Measurements from ENCODE around the gene ZDHHC14.
"Not testable (repeated sequence)": the region's sequence is repeated elsewhere in the genome, so short reads cannot be mapped to it uniquely, and the experiment has no call there.

Gene ZDHHC14

DNA sequence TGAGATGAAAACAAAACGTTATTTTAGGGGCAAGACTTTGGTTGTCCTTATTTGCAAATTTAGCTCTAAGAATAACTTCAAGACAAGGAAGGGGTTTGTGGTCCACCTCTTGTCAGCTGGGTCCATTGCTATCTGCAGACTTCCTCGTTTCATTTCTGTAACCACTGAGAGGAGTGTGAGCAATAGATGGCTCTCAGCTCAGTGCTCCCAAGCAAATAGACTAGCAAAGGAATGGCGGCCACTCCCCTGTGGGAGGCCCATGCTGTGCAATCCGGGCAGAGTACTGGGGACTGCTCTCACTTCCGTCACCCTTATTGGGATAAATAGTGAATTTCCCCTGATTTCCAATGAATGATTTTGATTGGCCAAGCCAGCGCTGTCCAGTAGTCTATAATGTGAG, 176.6 kb downstream of the ZDHHC14 start:
- no peak for DNase-seq

DNA sequence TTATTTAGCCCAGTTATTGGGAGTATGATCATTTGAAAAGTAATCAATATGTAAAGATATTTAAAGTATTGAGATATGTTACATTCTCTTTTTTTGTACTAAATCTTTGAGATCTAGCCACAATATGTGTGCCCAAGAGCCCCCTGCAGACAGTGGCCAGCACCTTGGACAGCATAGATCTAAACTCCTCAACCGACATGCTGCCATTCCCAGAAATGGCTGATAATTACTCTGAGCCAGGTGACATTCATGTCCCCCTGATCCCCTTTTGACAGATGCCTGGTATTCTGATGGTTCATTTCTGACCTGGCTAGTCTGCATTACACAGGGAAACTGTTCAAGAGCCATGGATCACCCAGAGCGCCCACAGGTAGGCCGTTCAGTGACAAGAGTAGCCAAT, 177.1 kb downstream of the ZDHHC14 start:
- no peak for DNase-seq

DNA sequence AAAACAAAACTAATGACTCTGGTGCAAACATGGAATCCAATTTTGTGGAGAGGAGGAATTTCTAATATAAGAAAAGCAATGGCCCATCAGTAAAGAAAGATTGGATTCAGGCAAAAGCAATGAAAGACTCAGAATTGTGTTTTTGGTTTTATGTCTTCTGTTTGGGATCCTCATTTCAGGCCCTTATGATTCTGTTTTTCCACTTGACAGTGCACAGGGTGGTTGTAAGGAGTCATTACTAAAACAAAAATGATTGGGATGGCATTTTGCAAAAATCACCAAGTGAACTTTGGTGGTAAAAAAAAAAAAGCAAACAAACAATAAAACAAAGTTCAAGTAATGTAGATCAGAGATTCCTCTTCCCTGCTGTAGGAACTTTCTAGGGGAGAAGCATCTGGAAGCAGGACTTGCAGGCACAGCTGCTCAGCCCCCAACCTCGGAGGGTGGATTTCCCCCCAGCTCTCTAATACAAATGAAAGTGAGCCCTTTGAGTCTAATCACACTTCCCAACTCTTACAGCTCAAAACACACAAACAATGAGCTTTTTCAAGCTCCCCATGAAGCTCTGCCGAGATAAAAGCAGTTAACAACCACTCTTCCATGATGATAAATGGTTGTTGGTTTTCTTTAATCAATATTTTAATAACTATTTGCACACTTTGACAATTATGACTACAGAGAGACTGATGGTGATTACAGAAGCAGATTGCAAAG, 177.7 kb downstream of the ZDHHC14 start:
- DNase-seq, result no peak

DNA sequence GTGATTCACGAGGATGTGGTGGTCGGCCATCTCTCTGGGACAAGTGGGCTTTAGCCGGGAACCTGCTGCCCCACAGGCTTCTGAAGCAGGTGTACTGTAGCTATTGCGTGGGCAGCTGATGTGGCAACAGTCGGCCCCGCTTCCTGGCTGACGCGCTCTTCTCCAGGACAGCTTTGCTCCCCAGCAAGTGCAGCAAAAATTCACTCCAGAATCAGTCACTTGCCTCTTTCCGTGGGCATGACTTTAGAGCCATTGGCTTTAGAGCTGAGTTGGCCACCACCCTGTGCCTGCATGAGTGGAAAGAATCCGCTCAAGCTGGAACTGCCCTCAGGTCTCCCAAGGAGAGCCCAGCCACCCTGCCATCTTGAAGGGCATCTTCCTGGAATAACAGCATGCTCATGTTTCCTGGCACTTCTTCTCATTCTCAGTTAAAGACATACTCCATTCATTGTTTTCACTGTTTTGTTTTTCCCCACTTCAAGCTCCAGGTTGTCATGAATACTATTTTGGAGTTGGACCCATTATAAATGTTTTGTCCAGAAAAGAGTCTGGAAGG, 178.3 kb downstream of the ZDHHC14 start:
- DNase-seq, result no peak

DNA sequence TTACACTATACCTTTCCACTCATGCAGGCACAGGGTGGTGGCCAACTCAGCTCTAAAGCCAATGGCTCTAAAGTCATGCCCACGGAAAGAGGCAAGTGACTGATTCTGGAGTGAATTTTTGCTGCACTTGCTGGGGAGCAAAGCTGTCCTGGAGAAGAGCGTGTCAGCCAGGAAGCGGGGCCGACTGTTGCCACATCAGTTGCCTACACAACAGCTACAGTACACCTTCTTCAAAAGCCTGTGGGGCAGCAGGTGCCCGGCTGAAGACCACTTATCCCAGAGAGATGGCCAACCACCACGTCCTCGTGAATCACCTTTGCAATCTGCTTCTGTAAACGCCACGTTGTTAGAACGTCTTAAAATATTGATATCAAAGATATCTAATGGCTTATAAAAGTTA, 179.1 kb downstream of the ZDHHC14 start:
- DNase-seq, result not testable (repeated sequence)

DNA sequence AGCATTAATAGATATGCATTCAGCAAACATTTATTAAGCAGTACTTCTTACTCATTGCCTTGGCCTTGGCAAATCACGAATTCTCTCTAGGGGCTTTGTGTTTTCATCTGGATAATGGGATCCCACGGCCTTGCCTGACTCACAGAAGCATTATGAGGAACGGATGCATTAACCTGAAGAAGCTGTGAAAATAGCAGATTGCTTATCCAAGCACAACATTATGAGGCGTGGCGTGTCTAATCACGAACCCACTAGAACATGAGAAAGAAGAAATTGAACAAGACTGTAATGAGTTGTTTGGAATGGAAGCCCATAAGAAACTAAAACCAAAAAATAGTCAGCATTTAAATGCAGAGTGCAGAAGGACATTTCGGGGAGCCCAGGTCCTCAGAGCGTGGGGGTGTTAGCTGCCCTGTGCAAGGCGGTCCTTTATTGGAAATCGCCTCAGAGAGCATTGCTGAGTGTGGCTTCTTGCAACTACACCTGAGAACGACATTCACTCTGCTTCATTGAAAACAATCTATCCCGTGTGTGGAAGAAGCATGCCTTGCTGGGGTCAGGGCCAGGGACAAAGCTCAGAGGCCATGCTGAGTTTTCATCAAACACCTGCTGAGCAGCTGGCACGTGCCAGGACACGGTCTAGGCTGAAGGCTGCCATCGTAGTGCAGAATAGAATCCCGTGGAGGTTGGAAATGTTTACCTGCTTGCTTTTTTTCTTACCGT, 179.9 kb downstream of the ZDHHC14 start:
- DNase-seq, result no peak

DNA sequence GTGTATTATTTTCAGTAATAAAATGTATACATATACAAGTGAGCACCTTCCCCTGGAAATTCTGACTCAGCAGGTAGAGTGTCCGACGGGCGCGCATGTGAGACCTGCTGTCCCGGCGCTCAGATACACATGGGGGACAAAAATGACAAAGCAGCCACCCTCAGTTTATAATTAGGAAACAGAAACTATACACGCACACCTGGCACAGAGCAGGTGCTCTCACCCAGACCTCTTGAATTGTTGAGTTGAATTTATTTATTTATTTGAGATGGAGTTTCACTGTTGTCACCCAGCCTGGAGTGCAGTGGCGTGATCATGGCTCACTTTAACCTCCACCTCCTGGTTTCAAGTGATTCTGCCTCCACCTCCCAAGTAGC, 180.4 kb downstream of the ZDHHC14 start:
- no peak for DNase-seq

DNA sequence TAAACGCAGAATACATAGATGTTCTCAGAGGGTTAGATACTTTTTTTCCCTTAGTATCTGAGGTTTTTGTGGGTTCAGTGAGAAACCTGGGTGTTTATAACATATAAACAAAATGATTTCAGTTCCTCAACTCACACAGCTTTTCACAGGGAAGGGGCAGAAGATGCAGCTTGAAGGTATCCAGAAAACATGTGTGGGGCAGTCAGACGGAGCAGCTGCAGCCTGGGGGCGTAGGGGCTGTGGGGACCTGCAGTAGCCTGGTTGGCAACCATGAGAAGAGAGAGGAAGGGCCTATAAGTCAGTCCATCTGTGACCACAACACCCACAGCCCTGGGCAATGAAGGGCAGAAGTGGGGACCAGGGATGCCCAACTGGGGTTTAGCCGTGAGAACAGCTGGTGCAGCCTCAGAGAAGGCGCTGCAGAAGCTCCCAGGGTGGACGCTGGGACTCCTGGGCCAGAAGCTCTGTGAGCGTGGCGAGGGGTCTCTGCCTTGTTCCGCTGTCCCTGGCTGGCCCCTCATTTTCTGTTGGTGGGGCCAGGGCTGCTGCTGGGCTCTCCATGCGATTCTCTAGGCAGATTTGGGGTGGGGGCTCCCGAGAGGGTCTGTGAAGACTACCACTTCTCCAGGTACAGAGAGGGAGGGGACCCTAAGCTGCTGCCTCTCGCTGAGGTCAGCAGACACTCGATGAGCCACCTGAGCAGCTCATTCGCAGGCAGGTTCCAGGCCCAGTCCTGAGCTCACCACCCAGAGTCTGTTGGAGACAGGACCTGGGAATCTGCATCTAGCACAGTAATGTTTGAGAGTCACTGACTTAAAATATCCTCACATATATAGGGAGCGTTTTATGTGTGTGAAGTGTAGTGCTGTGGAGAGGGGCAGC, 181.2 kb downstream of the ZDHHC14 start:
- DNase-seq, result no peak

DNA sequence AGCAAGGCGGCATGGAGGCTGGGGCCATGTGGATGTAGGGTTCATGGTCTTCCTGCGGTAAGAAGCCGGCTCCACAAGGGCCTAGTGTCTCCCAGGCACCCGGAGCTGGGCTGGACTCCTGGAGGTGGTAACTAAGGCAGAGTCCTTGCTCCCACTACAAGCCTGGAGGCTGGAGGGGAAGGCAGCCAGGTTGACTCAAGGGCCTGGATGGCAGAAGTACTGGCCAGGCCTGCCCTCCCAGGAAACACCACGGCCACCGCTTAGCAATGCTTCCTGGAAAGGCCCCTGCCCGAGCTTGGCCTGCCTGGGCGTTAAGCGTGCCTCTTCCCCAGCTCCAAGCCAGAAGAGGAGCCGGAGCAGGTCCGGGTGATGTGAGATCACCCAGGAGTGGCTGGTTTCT, 182.0 kb downstream of the ZDHHC14 start:
- DNase-seq, result no peak

DNA sequence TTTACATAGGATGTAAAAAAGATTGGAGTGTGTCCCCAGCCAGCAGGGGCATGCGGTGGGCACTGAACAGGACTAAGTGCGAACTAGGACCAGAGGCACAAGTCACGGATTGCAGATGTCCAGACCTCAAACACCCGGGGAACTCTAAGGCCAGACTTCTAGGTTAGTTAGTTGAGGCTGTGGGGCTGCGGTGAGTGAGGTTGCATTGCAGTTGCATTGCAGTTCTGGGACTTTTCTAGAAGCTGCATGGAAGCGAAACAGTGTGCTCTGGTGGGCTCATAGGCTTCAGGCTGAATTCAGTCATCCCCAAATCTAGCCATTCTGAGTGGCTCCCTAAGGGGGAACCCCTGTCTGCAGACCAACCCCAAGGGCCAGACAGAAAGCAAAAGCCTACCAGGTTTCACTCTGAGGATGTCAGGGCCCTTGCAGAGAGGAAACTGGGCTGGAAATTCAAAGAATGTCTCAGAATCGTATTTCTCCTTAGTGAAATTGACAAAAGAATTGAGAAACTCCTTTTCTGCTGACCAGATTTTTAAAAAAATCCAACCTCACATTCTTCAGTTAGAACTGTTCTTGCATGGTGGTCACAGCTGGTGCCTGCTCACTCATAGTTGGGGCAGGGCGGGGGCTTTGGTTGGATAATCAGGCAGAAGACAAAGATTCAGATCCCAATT, 182.8 kb downstream of the ZDHHC14 start:
- no peak for DNase-seq

DNA sequence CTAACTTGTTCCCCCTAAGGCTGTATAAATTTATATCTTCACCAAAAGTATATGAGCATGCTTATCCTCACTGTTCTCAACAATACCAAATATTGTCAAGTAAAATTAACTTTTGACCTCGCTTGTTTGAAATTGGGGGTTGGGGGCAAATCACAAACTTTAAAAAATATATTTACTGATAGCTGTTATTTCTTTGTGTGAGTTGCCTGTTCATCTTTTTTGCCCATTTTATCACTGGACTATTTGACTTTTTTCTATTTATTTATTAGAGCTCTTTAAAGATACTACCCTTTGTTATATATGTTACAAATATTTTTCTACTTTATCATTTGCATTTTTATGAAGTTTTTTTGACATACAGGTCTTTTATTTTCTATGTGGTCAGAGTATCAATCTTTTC, 187.7 kb downstream of the ZDHHC14 start:
- no peak for DNase-seq

DNA sequence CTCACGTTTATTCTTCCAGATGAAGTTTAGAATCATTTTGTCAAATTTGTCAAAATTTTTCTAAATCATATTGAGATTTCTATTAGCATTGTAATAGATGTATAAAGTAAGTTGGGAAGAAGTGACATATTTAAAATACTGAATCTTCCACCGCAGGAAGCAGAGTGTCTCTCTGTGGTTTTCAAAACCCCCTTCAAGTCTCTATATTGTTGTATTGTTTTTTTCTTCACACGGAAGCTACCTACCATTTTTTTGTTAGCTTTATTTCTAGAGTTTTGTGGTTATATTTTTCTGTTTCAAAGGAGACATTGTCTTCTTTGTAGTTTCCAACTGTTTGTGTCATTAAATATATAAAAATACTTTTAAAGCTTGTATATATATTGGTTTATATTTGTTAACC, 188.6 kb downstream of the ZDHHC14 start:
- no peak for DNase-seq

DNA sequence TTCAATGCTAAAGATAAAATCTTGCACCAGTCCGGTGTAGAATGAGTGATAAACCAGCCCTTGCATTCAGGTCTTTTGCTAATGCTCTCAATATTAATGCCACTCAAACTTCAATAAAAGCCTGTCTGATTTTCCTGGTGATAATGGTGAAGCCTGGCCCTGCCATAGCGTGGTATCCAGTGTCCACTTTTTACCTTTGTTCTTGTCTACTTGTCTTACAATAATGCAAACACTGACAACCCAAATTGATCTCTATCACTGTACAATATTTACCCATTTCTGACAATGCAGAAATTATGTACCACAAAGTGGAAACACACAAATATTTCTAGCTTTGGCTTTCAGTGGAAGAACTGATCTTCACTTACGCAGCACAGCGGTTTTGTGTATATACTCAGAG, 189.1 kb downstream of the ZDHHC14 start:
- DNase-seq, result no peak

DNA sequence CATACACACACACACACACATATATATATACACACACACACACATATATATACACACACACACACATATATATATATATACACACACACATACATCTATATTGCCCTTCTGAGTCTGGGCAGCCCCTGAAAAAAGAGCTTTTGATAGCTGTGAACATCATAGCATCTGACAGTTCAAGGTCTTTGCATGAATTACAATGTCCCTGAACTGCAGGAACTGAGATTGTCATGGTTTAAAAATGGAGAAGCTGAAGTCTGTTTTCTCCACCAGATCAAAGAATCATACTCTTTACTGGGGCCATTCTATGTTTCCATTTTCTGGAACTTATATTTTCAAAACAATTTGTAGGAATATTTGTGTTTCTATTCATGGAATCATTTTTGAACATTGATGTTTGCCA, 189.8 kb downstream of the ZDHHC14 start:
- no peak for DNase-seq

DNA sequence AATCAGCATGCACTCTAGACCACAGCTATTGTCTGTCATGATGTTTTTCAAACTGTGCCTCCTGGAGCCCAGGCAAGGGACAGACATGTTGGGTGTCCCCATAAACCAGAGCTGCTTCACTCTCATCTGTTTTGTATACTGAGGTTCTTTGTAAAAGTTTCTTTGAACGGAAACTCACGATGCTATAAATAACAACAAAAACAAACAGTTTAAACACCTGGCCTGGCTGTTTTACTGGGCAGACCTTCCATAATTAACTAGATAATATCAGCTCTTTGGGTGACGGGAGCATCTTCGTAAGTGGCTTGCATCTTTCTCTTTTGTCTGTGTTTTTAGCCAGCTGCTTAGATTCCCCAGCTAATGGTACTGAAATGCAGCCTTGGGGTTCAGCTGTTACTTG, 190.3 kb downstream of the ZDHHC14 start:
- no peak for DNase-seq

DNA sequence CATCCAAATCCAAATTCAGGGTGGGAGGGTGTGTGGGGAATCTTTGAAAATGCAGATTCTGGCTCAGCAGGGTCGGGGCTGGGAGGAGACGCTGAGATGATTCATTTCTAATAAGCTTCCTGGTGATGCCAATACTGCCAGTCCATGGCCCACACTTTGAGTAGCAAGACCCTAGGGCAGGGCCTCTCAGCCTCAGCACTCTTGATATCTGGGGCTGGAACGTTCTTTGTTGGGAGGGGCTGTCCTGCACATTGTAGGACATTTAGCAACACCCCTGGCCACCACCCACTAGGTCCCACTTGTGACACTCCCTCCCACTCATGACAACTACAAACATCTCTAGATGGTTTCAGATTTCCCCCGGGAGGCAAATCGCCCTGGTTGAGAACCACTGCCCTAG, 191.0 kb downstream of the ZDHHC14 start:
- DNase-seq, result no peak

DNA sequence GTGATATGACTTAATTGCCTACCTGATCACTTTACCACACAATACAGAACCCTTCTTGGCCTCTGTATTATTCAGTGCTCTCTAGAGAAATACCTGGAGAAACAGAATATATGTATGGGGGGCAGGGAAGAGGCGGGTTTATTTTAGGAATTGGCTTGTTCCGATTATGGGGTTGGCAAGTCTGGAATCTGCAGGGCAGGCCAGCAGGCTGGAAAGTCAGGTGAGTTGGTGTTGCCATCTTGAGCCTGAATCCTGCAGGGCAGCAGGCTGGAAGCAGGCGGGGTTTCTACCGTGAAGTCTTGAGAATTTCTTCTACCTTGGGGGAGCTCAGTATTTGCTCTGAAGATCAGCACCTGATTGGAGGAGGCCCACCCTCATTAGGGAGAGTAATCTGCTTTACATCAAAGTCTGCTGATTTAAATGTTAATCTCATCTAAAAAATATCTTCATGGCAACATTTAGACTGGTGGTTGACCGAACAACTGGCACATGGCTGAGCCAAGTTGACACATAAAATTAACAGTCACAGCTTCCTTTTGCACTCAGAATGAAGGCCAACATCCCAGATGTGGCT, 193.9 kb downstream of the ZDHHC14 start:
- no peak for DNase-seq

DNA sequence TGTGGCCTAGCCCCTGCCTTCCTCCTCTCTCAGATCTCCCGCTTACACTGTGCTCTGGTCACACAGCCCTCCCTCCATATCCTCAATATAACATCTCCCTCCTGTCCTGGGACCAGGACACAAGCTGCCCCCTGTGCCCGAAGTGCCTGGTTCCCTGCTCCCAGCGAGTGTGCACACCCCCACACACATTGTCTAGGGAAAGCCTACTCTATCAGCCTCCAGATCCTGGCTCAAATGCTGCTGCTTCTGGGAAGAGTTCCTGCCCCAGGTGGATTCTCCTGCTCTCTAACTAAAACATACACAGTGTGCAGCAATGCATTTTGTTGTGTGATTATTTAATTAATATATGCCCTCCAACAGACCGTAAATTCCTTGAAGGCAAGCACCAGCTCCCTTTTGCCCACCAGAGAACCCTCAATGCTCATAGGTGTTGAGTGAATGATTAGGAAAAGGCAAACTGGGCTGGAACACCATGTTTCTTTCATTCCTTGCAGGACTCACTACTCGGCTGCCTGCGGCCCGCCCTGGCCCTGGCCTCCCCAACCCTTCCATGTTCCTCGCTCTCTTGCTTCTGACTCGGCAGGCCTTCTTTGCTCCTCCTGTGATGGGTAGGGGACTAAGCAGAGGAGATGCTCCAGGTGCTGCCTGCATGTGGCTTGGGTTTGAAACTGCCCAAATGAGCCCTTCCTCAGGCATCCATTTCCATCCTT, 194.6 kb downstream of the ZDHHC14 start:
- no peak for DNase-seq

DNA sequence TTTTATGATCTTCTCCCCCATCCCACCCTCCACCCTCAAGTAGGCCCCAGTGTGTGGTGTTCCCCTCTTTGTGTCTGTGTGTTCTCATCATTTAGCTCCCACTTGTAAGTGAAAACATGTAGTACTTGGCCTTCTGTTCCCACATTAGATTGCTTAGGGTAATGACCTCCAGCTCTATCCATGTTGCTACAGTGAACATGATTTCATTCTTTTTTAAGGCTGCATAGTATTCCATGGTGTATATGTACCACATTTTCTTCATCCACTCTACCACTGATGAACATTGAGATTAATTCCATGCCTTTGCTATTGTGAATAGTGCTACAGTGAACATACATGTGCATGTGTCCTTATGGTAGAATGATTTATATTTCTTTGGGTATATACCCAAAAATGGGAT, 196.0 kb downstream of the ZDHHC14 start:
- not testable (repeated sequence) for DNase-seq

DNA sequence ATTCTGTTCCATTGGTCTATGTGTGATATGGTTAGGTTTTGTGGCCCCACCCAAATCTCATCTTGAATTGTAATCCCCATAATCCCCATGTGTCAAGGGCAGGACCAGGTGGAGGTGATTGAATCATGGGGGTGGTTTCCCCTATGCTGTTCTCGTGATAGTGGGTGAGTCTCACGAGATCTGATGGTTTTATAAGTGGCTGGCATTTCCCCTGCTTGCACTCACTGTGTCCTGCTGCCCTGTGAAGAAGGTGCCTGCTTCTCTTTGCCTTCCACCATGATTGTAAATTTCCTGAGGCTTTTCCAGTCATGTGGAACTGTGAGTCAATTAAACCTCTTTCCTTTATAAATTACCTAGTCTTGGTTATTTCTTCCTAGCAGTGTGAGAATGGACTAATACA, 197.5 kb downstream of the ZDHHC14 start:
- not testable (repeated sequence) for DNase-seq

DNA sequence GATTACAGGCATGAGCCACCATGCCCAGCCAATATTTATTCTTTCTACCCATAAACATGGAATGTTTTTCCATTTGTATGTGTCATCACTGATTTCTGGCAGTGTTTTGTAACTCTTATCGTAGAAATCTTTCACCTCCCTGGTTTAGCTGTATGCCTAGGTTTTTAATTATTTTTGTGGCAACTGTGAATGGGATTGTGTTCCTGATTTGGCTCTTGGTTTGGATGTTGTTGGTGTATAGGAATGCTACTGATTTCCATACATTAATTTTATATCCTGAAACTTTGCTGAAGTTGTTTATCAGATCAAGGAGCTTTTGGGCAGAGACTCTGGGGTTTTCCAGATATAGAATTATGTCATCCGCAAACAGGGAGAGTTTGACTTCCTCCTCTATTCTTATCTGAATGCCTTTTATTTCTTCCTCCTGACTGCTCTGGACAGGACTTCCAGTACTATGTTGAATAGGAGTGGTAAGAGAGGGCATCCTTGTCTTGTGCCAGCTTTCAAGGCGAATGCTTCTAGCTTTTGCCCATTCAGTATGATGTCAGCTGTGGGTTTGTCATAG, 198.6 kb downstream of the ZDHHC14 start:
- DNase-seq, result no peak

Measured in GOT3 (cell line).